Endodermal cell (in vitro differentiated cells): Measurements from ENCODE around the gene ZNF146. TPM values are rescaled to one million over a fixed set of nuclear protein-coding genes. Genes with fewer than 3 reads are reported as not detected.
"Not testable (repeated sequence)": the region's sequence is repeated elsewhere in the genome, so short reads cannot be mapped to it uniquely, and the experiment has no call there.

ENCODE experiments used
- DNase-seq: peaks from one replicate; pipeline ENCODE4 v3.0.0-alpha.2; 2017
- H3K27ac ChIP-seq: 2 replicates; pipeline ENCODE4 v1.5.1; 2013; ENCODE audit warnings: mild to moderate bottlenecking, low read depth, low read length, moderate library complexity
- H3K27me3 ChIP-seq: 2 replicates; pipeline ENCODE4 v1.6.1; 2013; ENCODE audit warnings: mild to moderate bottlenecking, low read length, moderate library complexity; ENCODE audit not compliant: insufficient read depth, control insufficient read depth, poor library complexity, severe bottlenecking
- H3K36me3 ChIP-seq: 2 replicates; pipeline ENCODE4 v1.7.0; 2013; ENCODE audit warnings: mild to moderate bottlenecking, low read length, moderate library complexity; ENCODE audit not compliant: control insufficient read depth, insufficient read depth
- H3K4me1 ChIP-seq: one replicate; pipeline ENCODE4 v1.7.0; 2013; ENCODE audit warnings: low read length; ENCODE audit not compliant: control insufficient read depth, insufficient read depth
- H3K4me3 ChIP-seq: 2 replicates; pipeline ENCODE4 v1.5.1; 2013; ENCODE audit warnings: mild to moderate bottlenecking, low read length, moderate library complexity
- H3K9ac ChIP-seq: 2 replicates; pipeline ENCODE4 v1.6.1; 2013; ENCODE audit warnings: mild to moderate bottlenecking, low read length, moderate library complexity; ENCODE audit not compliant: poor library complexity, severe bottlenecking; ENCODE audit errors: extremely low read depth
- H3K9me3 ChIP-seq: 2 replicates; pipeline ENCODE4 v1.6.1; 2013; ENCODE audit warnings: mild to moderate bottlenecking, low read length, moderate library complexity; ENCODE audit not compliant: control insufficient read depth
- H3K27ac Mint-ChIP-seq: 2 replicates; pipeline ENCODE4 v1.8.0; 2020; ENCODE audit warnings: mixed read lengths
- H3K27me3 Mint-ChIP-seq: 2 replicates; pipeline ENCODE4 v1.8.0; 2021; ENCODE audit warnings: mild to moderate bottlenecking, mixed read lengths; ENCODE audit not compliant: insufficient read depth
- H3K36me3 Mint-ChIP-seq: 2 replicates; pipeline ENCODE4 v1.8.0; 2020; ENCODE audit warnings: low read depth, mixed read lengths
- H3K4me1 Mint-ChIP-seq: 2 replicates; pipeline ENCODE4 v1.8.0; 2020; ENCODE audit warnings: mixed read lengths
- H3K4me3 Mint-ChIP-seq: 2 replicates; pipeline ENCODE4 v1.8.0; 2020; ENCODE audit warnings: mild to moderate bottlenecking, moderate library complexity, mixed read lengths
- H3K9me3 Mint-ChIP-seq: 2 replicates; pipeline ENCODE4 v1.8.0; 2020; ENCODE audit warnings: mild to moderate bottlenecking, mixed read lengths
- WGBS, 2 experiments: methylation state at CpG; one replicate each; pipeline versions ENCODE4 v1.1.5 to v1.1.7; 2013; ENCODE audit warnings: missing lambda C conversion rate in 2 of 2, mixed read lengths in 1 of 2; ENCODE audit not compliant: insufficient coverage in 1 of 2, insufficient read length in 1 of 2; 5-methylcytosine and 5-hydroxymethylcytosine counted together
- total RNA-seq, 2 donors: library from RNA; stranded (reverse); fragmentation: NEBNext Ultra II Directional in 1 of 2; extraction: Animal tissue kit (Norgen Biotek cat#: 25700) in 1 of 2; gene quantifications; 2 replicates in 1 of 2; 3 replicates in 1 of 2; pipeline ENCODE4 v1.2.1, GENCODE V29; 2021
- TF ChIP-seq, protein P1 (sequence below): fragments of 200-600 bp; sonication (generic); conservative IDR thresholded peaks from 2 replicates; pipeline ENCODE4 v1.5.0; 2021; ENCODE audit warnings: antibody characterized with exemption, mild to moderate bottlenecking

Gene ZNF146
- total RNA-seq, 2 donors from 2014 or later: 105 to 128 TPM

DNA sequence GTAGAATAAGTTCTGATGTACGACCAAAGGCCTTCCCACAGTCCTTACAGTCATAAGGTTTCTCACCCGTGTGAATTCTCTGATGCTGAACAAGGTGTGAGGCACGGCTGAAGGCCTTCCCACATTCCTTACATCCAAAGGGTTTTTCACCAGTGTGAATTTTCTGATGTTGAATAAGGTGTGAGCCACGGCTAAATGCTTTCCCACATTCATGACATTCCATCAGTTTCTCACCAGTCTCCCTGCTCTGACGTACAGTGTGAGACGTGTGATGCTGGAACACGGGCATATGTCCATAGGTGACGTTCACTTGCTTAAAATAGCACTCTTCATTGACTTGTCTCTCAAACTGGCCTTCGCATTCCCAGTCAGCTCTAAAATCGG lies 31.7 kb upstream of the ZNF146 start:
- DNase-seq: peak; percentile 74
- TF ChIP-seq, protein P1, sequence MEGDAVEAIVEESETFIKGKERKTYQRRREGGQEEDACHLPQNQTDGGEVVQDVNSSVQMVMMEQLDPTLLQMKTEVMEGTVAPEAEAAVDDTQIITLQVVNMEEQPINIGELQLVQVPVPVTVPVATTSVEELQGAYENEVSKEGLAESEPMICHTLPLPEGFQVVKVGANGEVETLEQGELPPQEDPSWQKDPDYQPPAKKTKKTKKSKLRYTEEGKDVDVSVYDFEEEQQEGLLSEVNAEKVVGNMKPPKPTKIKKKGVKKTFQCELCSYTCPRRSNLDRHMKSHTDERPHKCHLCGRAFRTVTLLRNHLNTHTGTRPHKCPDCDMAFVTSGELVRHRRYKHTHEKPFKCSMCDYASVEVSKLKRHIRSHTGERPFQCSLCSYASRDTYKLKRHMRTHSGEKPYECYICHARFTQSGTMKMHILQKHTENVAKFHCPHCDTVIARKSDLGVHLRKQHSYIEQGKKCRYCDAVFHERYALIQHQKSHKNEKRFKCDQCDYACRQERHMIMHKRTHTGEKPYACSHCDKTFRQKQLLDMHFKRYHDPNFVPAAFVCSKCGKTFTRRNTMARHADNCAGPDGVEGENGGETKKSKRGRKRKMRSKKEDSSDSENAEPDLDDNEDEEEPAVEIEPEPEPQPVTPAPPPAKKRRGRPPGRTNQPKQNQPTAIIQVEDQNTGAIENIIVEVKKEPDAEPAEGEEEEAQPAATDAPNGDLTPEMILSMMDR: no peak
- Mint-ChIP-seq H3K27me3 (no peaks in the 10 kb centered on the region), H3K36me3 (peaks cover 10% of the 10 kb centered on the region), H3K9me3 (no peaks in the 10 kb centered on the region), H3K27ac (peak overlapping the region; percentile 59), H3K4me3 (no peak overlapping the region), H3K4me1 (no peaks in the 10 kb centered on the region)
- Histone ChIP-seq H3K4me3 (no peak overlapping the region), H3K9ac (peak overlapping the region; percentile 43), H3K27ac (peak overlapping the region; percentile 58), H3K9me3 (peaks cover 16% of the 10 kb centered on the region), H3K4me1 (peaks cover 4% of the 10 kb centered on the region), H3K36me3 (peaks cover 11% of the 10 kb centered on the region), H3K27me3 (no peaks in the 10 kb centered on the region)
- WGBS, 2 experiments: 88 to 94% methylated on average over 7 to 10 of the region's 10 CpGs

DNA sequence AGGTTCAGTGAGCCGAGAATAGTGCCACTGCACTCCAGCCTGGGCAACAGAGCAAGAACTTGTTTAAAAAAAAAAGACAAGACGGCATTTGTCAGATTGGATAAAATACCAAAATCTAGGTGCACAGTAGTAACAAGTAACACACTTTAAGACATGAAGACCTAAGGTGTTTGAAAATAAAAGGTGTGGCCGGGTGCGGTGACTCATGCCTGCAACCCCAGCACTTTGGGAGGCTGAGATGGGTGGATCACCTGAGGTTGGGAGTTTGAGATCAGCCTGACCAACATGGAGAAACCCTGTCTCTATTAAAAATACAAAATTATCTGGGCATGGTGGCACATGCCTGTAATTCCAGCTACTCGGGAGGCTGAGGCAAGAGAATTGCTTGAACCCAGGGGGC lies 28.2 kb upstream of the ZNF146 start:
- not testable (repeated sequence) for H3K27ac Mint-ChIP-seq, H3K4me1 ChIP-seq, H3K27ac ChIP-seq, H3K4me3 Mint-ChIP-seq, DNase-seq, H3K4me3 ChIP-seq, H3K27me3 ChIP-seq, H3K9me3 Mint-ChIP-seq, H3K9ac ChIP-seq, H3K4me1 Mint-ChIP-seq, H3K27me3 Mint-ChIP-seq
- peaks cover 11% of the 10 kb centered on the region for H3K36me3 ChIP-seq
- WGBS, 2 experiments: 92 to 94% methylated on average over 3 to 5 of the region's 5 CpGs
- H3K9me3 ChIP-seq: peaks cover 16% of the 10 kb centered on the region
- peaks cover 10% of the 10 kb centered on the region for H3K36me3 Mint-ChIP-seq

DNA sequence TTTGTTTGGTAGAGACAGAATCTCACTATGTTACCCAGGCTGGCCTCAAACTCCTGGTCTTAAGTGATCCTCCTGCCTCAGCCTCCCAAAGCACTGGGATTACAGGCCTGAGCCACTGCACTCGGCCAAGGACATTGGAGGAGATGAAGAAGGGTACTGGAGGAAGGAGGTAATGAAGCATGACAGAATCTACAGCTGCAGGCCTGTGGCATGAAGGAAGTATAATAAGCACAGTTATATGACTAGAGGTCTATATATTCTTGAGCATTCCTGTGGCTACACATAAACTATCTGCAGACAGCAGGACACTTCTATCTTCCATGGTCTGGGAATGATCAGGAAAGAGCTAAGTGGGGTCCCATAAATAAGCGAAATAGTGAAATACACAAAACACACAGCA lies 18.7 kb upstream of the ZNF146 start:
- Histone ChIP-seq H3K27me3 (no peaks in the 10 kb centered on the region), H3K36me3 (no peaks in the 10 kb centered on the region), H3K4me3 (no peak overlapping the region), H3K9me3 (no peaks in the 10 kb centered on the region), H3K27ac (no peak overlapping the region), H3K9ac (no peak overlapping the region), H3K4me1 (no peaks in the 10 kb centered on the region)
- no peak overlapping the region for H3K27ac Mint-ChIP-seq
- peaks cover 2% of the 10 kb centered on the region for H3K36me3 Mint-ChIP-seq
- no peak for DNase-seq
- TF ChIP-seq, protein P1: no peak
- H3K27me3 Mint-ChIP-seq: no peaks in the 10 kb centered on the region
- no peaks in the 10 kb centered on the region for H3K9me3 Mint-ChIP-seq
- H3K4me1 Mint-ChIP-seq: no peaks in the 10 kb centered on the region
- WGBS, 2 experiments: 88 to 95% methylated on average over 1 to 2 of the region's 2 CpGs
- no peak overlapping the region for H3K4me3 Mint-ChIP-seq

DNA sequence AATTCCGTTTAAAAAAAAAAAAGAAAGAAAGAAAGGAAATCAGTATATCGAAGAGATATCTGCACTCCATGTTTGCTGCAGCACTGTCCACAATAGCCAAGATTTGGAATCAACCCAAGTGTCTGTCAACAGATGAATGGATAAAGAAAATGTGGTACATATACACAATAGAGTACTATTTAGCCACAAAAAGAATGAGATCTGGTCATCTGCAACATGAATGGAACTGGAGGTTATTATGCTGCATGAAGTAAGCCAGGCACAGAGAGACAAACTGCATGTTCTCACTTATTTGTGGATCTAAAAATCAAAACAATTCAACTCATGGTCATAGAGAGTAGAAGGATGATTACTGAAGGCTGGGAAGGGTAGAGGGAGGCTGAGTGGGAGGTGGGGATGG lies 16.8 kb upstream of the ZNF146 start:
- no peak overlapping the region for H3K4me3 Mint-ChIP-seq
- H3K27ac Mint-ChIP-seq: no peak overlapping the region
- H3K9me3 Mint-ChIP-seq: no peaks in the 10 kb centered on the region
- H3K36me3 Mint-ChIP-seq: no peaks in the 10 kb centered on the region
- H3K27ac ChIP-seq: no peak overlapping the region
- H3K27me3 Mint-ChIP-seq: no peaks in the 10 kb centered on the region
- H3K27me3 ChIP-seq: no peaks in the 10 kb centered on the region
- H3K9ac ChIP-seq: no peak overlapping the region
- no peaks in the 10 kb centered on the region for H3K4me1 ChIP-seq
- 93 to 100% methylated on average over 2 of the region's 2 CpGs for WGBS, 2 experiments
- H3K9me3 ChIP-seq: no peaks in the 10 kb centered on the region
- no peaks in the 10 kb centered on the region for H3K4me1 Mint-ChIP-seq
- TF ChIP-seq, protein P1: no peak
- no peaks in the 10 kb centered on the region for H3K36me3 ChIP-seq
- no peak overlapping the region for H3K4me3 ChIP-seq
- DNase-seq: no peak
